Left colon (tissue), 2 donors: Measurements from ENCODE around the gene RSPO4. TPM values are rescaled to one million over a fixed set of nuclear protein-coding genes. Genes with fewer than 3 reads are reported as not detected.
"Not testable (repeated sequence)": the region's sequence is repeated elsewhere in the genome, so short reads cannot be mapped to it uniquely, and the experiment has no call there.

Experiments
- ATAC-seq: fragments of 200-7000 bp; cut with Tn5 transposase; one replicate; pipeline ENCODE4 v1.9.1; 2020; ENCODE audit warnings: mild to moderate bottlenecking, moderate library complexity
- DNase-seq, 2 donors: peaks; one replicate each; pipeline ENCODE4 v3.0.0-alpha.2; 2020
- intact Hi-C, 2 donors: fragments of 100-400 bp; cut with DNase I in 1 of 2; cut with micrococcal nuclease in 1 of 2; formaldehyde crosslinking; loops; one replicate each; pipeline versions ENCODE4 v1.11.2 to v1.14.0; 2022; cut with DNase I, micrococcal nuclease
- long read RNA-seq: library from polyadenylated mRNA; unstranded; transcript quantifications from one replicate; pipeline ENCODE4 v2.0.0, GENCODE V29; 2021
- total RNA-seq, 2 donors: library from RNA; stranded (reverse); fragmentation: NEBNext Ultra II Directional; extraction: Animal tissue kit (Norgen Biotek cat#: 25700); gene quantifications; one replicate each; pipeline ENCODE4 v1.2.1, GENCODE V29; 2021
- donor health status: DM: no; HTN: no; CAD: no.
- donor health status: DM: yes; HTN: yes; CAD: no.

Gene RSPO4
- under 1 TPM in 1 of 2 donors, not detected in 1; 0.11 TPM for total RNA-seq
- long read RNA-seq: 0 reads

DNA sequence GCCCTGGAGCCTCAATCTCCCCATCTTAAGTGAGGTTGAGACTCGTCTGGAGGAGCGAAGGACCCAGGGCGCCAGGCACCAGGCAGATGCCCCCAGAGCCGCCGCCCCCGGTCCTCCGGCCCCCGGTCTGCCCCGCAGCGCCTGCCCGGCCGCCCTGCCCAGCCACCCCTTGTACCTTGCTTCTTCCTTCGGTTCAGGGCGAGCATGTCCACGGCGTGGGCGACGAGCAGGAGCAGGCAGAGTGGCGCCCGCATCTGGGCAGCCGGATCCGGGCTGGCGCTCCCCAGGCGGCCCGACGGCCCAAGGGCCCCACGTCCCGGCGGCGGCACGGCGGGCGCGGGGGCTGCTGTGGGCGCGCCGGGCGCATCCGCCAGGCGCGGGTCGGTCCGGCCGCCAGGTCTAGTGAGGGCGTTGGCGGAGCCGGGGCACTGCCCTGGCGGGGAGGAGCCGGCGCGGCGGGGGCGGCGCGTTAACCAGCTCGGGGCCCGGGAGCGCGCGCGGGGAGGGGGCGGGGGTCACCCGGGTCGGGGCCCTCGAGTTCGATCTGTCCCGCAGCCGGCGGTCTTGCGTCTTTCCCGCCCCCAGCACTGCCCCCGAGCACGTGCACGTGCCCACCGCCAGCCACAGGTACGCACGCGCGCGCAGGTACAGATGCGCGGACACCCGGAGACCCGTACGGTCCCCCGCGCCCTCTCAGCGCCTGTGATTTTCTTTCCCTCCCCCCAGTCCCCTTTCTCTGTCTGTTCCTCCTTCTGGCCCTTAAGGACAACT, at the start of gene RSPO4:
RSPO4 (minus strand) TSS at position 401 of the 771 bp plus-strand sequence; CDS start at position 254, 147 bp downstream.
- peak; percentile 51 for ATAC-seq
- no peak for DNase-seq
- intact Hi-C loops: no loop called here

DNA sequence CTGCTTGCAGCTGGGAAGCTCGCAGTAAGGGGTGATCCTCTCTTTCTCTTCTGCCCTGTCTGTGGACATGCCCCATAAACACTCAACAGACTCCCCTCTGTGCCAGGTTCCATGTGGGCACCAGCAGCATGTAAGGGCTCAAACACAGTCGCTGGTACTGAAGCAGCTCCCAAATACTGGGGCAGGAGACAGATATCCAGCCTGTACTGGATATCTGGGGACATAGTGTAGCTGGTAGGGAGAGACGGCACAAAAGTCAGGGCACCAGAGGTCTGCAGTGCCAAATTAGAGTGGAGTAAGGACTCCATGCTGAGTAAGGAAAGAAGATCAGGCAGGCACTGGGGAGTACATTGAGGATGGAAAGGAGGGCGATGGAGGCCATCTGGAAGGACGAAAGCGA, 48.3 kb upstream of the RSPO4 start:
- DNase-seq: no peak
- ATAC-seq: no peak
- intact Hi-C loops: no loop called here

DNA sequence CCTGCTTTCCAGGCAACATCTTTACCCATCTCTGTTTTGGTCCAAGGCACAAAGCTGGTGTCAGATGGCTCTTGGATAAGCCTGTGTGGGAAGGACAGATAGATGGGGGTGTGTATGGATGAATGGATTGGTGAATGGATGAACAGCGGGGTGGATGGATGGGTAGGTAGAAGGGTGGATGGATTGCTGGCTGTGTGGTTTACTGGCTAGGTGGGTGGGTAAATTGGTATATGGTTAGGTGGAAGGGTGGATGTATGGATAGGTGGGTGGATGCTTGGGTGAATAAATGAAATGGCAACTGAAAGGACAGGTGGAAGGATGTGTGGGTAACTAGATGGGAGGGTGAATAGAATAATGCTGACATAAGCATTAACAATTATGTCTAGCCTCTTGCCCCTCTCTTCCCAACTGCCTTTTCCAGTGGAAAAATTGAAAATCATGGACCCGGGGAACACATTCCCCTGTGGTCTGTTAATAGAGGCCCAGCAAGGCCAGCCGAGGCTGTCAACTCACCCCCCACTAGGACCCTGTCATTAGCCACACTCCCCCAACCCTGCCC, 43.8 kb upstream of the RSPO4 start:
- intact Hi-C loops: no loop called here
- ATAC-seq: no peak
- no peak for DNase-seq

DNA sequence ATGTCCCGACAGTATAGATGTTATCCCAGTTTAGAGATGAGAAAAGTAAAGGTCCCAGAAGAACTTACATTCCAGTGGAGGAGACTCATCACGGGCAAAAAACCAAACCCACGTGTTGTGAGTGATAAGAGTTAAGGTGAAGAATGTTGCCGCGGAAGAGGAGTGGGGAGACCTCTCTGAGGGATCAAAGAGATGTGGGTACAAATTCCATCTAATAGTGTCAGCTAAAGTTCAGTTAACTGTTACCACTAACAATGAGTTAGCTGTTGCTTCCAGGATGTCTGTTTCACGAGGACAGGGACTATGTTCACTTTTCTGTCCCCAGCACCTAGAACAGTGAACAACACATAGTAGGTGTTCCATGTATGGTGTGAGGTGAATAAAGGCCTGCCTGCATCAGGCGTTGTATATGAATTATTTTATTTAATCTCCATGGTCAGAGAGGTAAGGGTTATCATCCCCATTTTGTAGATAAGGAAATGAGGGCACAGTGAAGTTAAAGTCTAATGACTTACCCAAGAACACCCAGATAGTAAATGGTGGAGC, 39.8 kb upstream of the RSPO4 start:
- DNase-seq: no peak
- ATAC-seq: no peak
- intact Hi-C loops: no loop called here

DNA sequence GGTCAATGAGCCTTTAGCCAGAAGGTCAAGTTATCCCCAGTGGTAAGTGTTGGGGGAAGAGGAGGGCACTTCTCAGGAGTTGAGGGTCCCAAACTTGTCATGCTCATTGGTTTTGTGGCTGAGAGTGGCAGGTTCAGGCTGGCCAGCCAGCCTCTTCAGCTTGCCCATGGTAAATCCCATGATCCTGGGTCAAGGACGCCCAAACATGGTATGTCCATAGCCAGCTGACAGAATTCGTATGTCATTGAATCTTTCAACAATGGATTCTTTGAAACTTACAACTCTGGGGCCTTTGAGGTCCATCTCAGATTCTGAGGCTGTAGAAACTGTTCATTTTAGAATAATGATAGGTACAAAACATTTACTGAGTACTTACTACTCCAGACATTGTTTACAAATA, 36.1 kb upstream of the RSPO4 start:
- DNase-seq: no peak
- intact Hi-C loops: no loop called here
- ATAC-seq: no peak

DNA sequence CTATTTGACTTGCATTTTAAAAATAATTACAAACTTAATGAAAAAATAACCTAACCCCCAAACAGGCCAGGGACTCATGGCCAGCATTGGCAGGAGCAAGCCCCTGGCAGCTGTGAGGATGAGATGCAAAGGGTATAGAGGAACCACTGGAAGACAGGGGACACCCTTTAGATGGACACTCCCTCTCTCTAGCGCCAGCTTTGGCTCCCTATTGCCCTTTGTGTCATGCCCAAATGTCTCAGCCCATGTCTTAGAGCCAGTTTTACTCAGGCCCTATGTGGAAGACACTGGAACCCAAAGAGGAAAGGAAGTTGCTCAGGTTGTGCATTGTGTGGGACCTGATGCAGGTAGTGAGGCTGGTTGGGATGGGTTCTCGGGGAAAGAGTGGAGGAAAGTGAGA, 34.9 kb upstream of the RSPO4 start:
- no peak for ATAC-seq
- no peak for DNase-seq
- intact Hi-C loops: no loop called here

DNA sequence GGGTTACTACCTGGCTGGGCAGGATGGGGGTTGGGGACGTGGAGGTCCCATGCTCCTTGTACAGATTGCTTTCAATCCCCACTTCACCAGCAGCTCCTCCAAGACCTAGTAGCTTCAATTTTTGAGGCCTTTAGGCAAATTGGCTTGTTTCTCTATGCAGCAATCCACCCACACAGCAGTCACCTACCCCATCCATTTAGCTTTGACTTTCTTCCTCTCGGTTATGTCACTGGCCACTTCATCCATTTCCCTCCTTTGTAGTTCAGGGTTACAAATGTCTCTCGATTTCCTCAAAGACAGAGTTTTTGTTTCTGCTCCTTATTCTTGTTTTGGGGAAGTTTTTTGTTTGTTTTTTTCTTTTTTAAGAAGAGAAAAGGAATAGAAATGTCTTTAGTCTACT, 33.4 kb upstream of the RSPO4 start:
- no peak for DNase-seq
- intact Hi-C loops: no loop called here
- no peak for ATAC-seq

DNA sequence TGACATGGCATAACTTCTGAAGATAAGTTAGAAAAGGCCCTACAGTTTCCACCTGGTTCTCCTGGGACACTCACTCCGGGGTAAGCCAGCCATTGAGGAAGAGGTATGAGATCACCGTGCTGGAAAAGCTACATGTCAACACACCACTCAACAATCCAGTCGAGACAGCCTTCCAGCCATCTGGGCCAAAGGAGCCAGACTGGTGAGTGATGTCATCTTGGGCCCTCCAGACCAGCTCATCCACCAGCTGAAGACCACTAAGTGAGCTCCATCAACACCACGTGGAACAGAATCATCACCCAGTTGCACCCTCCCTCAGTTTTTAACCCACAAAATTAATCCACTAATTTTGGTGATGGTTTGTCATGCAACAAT, 32.3 kb upstream of the RSPO4 start:
- intact Hi-C loops: no loop called here
- DNase-seq (no peak), ATAC-seq (no peak)

DNA sequence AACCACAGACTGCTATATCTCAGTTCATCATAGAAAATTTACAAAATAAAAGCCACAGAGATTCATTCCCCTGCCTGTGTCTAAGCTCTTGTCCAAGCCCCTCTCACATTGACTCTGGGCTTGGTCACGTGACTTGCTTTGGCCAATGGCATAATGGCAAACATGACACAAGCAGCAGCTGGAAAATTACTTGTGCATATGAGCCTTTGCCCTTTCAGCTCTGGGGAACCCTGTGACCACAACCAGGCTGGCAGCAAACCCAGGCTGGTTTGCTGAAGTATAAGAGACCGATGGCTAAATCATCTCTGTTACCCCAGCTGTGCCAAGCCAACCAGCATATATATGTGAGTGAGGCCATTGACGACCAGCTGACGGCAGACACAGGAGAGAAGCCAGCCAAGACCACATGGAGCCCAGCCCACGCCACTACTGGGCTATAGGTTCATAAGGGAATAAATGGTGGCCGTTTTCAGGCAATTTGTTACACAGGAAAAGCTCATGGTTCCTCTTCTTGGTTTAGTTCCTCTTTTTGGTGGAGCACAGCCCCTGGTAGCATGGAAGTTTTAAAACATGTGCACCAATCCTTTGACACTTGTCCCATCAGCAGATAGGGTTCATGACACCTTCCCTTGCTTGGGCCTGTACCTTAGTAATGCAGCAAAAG, 31.8 kb upstream of the RSPO4 start:
- intact Hi-C loops: no loop called here
- DNase-seq (peak in 1 of 2 donors; percentile 3), ATAC-seq (no peak)

DNA sequence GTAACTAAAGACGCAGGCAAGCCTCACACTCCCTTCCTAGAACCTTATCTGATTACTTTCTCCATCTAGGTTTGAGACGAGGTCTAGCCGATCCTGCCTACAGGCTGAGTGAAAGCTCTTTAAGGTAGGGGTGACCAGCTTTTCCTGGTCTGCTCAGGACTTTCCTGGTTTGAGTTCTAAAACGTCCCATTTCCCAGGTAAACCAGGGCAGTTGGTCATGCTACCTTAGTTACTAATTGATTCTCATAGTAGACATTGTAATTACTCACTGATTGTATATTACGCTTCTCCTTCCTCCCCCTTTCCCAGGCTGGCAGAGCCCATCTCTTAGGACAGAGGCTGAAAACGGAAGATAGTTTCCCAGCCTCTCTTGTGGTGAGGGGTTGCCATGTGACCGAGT, 27.9 kb upstream of the RSPO4 start:
- ATAC-seq (no peak), DNase-seq (no peak)
- intact Hi-C loops: no loop called here

DNA sequence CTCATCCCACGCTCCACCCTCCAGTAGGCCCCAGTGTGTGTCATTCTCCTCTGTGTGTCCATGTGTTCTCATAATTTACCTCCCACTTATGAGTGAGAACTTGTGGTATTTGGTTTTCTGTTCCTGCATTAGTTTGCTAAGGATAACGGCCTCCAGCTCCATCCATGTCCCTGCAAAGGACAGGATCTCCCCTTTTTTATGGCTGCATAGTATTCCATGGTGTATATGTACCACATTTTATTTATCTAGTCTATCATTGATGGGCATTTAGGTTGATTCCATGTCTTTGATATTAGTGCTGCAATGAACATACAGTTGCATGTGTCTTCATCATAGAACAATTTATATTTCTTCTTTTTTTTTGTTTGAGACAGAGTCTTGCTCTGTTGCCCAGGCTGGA, 24.1 kb upstream of the RSPO4 start:
- DNase-seq, intact Hi-C loops, ATAC-seq: not testable (repeated sequence)

DNA sequence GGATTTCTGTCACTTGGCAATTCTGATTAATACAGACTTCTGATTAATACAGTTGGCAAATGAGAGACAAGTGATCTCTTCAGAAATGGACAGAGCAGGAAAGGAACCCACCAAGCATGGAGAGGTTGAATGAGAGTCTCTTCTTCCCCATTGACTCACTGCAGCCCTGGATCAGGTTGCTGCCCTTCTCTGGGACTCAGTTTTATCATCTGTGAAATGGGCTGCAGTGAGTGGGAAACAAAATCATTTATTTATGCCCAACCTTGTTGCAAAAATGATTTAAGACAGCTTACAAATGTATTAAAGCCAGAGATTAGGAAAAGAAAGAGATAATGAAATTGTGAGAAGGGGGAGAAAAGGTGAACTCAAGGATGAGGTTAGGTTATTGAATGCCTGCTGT, 20.8 kb upstream of the RSPO4 start:
- DNase-seq (no peak), ATAC-seq (no peak)
- intact Hi-C loops: no loop called here

DNA sequence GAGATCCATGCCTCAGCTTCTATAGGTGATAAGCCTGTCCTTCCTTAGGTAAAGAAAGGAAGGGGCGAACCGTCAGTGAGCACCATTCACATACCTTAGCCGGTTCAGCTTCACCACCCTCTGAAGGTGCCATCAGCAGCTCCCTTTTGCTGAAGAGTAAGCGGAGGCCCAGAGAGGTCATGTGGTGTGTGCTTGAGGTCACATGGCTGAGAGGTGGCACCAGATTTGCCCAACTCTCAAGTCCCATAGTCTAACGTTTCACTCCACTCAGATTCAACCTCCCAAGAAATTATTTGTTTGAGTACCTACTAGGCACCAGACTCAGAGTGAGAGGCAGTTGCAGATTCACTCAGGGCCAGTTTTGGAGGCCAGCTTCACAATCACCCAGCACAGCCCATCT, 18.5 kb upstream of the RSPO4 start:
- ATAC-seq: no peak
- intact Hi-C loops: no loop called here

DNA sequence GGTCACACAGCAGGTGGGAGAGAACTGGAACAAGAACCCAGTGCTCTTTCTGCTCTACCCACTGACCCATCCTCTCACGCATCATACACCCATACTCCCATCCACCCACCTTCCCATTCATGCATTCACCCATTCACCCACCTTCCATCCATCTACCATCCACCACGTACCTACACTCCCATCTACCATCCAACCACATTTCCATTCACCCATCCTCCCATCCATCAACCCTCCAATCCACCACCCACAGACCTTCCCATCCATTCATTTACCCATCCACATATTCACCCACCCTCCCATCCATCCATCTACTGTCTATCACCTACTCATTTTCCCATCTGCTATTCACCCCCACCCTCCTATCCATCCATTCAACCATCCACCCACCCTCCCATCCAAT, 17.2 kb upstream of the RSPO4 start:
- intact Hi-C loops: no loop called here
- ATAC-seq (no peak), DNase-seq (no peak)

More for the DNA sequence above, 18.5 kb upstream of the RSPO4 start:
- DNase-seq: no peak

DNA sequence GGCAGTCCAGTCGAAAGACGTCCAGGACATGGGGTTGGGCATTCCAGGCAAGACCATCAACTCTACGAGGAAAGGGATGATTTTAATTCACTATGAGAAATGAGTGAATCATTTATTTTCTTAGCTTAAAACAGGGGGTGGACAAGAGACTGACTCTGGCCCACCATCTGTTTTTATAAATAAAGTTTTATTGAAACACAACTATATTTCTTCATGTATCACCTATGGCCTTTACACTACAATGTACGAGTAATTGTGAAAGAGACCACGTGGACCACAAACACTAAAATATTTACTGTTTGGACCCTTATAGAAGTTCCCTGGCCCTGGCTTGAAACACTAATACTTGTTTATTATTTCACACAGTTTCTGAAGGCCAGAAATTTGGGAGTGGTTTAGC, 15.6 kb upstream of the RSPO4 start:
- intact Hi-C loops: no loop called here
- DNase-seq: no peak
- ATAC-seq: no peak

DNA sequence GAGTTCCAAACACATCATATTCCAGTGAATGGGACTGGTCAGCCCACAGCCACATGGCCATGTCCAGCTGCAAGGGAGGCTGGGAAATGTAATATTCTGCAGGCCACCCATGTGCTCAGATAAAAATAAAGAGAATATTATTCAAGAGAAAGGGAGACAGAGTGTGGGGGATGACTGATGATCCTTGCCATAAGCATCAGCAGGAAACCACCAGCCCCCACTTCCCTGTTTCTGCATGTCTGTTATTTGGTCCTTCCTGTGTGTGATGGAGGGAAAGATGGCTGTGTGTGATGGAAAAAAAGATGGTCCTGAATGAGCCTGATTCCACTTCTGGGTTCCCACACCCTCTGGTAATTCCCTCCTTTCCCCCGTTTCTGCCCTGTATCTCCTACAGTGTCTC, 13.1 kb upstream of the RSPO4 start:
- DNase-seq (no peak), ATAC-seq (no peak)
- intact Hi-C loops: no loop called here

DNA sequence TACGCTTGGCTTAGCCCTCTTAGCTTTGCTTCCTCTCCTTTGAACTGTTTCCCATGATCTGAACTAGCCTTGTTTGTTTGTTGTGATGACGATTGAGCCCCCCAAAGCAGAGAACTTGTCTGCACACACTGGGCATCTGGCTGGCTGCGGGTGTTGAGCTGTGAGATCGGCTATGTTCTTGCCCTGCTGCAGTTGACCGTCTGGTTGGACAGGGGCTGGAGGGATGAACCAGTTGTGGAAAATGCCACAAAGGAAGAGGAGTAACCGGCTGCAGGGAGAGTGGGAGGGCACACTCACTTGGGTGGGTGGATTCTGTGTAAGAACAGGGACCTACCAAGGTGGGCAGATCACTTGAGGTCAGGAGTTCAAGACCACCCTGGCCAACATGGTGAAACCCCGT, 12.4 kb upstream of the RSPO4 start:
- ATAC-seq (no peak), DNase-seq (no peak)
- intact Hi-C loops: no loop called here

DNA sequence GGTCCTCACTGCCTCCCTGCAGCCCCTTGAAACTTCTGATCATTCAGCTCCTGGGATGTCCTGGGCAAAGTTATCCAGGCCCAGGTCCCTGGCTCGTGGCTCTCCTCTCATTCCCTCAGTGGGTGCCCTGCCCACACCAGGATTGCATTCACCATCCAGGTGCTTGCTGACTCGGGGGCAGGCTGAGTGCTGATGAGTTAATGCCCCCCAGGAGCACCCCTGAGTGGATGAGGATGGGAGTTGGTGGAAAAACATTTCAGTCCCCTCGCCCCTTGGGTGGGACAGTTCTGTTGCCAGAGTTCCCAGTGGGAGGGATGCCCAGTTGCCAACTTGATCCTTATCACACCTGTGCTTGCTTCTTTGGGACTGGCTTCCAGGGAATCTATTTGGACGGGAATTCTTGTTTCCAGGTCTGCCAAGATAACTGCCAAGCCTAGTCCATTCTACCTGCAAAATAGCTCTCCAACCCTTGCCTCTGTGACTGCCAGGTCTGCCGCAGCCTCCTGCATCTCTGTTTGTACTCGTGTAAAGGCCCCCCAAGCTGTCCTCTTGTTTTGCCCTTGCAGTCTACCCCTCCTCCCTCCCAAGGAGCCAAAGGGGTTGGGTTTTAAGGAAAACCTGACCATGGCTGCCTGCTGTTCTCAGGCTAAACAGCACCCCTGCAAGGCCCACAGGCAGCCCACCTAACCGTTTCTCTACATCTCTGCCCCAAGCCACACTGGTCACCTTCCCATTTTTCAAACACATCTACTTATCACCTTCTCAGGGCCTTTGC, 11.6 kb upstream of the RSPO4 start:
- intact Hi-C loops: no loop called here
- ATAC-seq (no peak), DNase-seq (no peak)

DNA sequence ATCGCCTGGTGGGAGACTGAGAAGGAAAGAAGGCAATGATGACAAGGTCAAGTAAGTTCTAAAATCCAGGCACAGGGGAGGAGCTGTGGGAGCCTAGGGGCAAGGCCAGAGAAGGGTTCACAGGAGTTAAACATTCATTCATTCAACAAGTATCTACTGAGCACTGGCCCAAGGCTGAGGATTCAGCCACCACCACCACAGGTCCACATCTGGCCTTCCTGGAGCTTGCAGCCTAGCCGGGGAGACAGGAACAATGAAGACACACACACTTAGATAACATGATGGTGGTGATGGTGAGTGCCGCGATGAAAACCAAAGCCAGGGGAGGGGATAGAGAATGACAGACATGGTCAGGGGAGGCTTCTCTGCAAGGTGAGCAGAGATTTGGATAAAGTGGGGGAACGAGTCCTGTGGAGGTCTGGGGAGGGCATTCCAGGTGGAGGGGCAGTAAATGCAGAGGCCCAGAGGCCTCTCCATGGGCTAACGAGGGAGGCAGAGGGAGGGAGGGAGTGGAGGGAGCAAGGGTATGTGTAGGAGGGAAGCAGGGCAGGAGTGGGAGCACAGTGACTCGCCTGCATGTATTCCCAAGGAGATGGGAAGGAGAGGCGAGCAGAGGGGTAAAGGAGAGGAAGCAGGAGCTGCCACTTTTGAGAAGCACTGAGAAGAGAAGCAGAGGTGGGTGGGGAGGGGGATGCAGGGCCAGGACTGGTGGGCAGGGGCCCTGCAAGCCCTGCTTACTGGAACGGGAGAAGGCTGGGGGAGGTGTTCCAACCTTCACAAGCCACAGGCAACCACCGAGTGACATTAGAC, 10.5 kb upstream of the RSPO4 start:
- intact Hi-C loops: no loop called here
- DNase-seq (no peak), ATAC-seq (no peak)
